K562 treated with DMSO at 1 percent for 48 hours (cell line): ENCODE data around the gene ZW10. TPM values are rescaled to one million over a fixed set of nuclear protein-coding genes. Genes with fewer than 3 reads are reported as not detected.

Experiments
- total RNA-seq: library from RNA; unstranded; fragments of 300-600 nt; gene quantifications from 2 replicates; pipeline ENCODE4 v1.2.3, GENCODE V29; 2022; ENCODE audit warnings: low replicate concordance; ENCODE audit errors: extremely low read depth

The ZW10 gene, protein sequence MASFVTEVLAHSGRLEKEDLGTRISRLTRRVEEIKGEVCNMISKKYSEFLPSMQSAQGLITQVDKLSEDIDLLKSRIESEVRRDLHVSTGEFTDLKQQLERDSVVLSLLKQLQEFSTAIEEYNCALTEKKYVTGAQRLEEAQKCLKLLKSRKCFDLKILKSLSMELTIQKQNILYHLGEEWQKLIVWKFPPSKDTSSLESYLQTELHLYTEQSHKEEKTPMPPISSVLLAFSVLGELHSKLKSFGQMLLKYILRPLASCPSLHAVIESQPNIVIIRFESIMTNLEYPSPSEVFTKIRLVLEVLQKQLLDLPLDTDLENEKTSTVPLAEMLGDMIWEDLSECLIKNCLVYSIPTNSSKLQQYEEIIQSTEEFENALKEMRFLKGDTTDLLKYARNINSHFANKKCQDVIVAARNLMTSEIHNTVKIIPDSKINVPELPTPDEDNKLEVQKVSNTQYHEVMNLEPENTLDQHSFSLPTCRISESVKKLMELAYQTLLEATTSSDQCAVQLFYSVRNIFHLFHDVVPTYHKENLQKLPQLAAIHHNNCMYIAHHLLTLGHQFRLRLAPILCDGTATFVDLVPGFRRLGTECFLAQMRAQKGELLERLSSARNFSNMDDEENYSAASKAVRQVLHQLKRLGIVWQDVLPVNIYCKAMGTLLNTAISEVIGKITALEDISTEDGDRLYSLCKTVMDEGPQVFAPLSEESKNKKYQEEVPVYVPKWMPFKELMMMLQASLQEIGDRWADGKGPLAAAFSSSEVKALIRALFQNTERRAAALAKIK
- total RNA-seq = not detected in 2 replicates

DNA sequence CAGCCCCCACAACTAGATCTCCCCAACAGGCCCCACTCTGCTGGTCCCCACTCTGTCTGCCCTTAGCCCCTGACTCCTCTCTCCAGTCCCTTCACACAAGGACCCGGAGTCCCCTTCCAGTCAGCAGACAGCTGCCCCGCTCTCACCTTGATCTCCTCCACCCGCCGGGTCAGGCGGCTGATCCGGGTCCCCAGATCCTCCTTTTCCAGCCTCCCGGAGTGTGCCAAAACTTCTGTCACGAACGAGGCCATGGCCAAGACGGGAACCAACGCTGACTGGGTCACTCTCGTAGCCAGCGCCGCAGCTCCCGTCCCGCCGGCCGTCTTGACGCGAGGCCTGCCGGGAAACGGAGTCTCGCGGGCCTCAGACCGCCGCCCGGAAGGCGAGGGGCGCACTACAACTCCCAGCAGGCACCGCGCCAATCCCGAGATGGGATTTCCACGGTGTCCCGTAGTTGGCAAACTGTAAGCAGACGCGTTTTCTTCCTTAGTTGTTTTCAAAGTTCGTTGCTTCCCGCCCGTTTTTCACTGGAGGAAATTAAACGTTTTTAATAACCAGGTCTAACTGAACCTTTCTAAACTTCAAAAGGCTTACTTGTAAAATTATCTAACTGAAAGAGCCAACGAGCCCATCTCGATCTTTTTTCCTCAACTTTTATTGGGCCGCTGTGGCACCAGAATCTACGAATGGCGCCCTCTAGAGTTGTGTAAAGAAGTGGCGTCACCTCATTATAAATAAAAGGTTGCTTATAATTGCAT is at the start of gene ZW10:
Gene ZW10 (minus strand): TSS at position 277 of the 758 bp plus-strand sequence. CDS start 26 bp downstream, at position 251.

DNA sequence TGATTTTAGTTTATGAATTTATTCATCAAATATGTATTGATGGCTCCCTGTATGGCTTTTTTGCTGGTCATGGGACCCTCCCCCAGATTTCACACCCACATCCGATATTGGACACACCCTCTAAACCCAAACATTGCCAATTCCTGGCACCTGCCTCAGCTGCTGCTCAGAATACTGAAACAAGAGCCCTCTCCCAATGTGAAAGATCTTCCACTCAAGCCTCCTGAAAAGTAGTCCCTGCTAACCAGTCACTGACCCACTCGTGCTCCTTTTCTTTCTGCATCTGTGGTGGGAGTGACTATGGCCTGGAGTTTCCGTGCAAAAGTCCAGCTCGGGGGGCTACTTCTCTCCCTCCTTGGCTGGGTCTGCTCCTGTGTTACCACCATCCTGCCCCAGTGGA is 6.0 kb upstream of the ZW10 start, which contains the start of gene CLDN25:
Gene CLDN25 (plus strand): TSS at position 301 of the 400 bp plus-strand sequence. CDS start 0 bp downstream, at position 301.

DNA sequence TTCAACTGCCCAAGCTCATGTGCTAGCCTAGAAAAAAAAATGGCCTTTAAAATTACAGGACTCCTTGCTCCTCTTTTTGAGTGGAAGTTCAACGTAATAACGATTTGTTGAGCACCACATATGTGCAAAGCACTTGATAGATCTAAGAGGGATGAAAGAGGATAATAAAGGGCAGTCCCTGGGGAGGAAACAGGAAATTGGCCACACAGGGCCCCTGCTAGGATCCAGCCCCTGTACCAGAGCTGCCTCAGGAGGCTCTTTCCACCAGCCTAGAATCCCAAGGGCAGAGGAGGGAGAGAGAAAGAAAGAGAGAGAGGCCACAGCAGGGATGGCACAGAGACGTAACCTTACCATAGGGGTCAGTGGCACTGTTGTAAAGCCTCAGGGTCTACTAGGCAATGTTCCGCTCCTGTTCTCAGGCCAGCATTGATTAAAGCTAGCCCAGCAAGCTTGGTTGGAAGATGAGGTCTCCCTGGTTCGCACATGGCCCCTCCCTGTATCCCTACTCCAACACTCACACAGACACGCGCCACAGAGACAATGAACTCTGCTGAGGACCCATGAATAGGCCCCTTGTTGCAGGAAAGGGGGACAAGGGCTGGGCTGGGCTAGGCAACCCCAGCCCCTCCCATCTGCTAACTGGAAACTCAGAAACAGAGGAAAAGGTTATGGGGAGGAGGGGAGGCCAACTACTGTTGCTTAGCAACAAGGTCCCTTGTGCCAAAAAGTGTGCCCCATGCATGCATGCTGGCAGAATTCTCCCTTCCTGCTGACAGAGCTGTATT is 67.4 kb downstream of the ZW10 start, which contains the start of gene TMPRSS5:
Gene TMPRSS5 (minus strand): TSS at position 438 of the 785 bp plus-strand sequence. CDS start 84 bp downstream, at position 354.

Other genes starting within 250 kb of the ZW10 start
- gene TMPRSS5, start 67.4 kb downstream of the ZW10 start, total RNA-seq = not detected in 2 replicates
- gene CLDN25, start 6.1 kb upstream of the ZW10 start, total RNA-seq = not detected in 2 replicates
- gene USP28, start 101.9 kb upstream of the ZW10 start, total RNA-seq = not detected in 2 replicates
- not detected in 2 replicates for gene HTR3B, start 131.1 kb upstream of the ZW10 start, total RNA-seq
- gene HTR3A, start 201.4 kb upstream of the ZW10 start, total RNA-seq = not detected in 2 replicates